ENCODE measurements around the gene GLOD4. TPM values are rescaled to one million over a fixed set of nuclear protein-coding genes. Genes with fewer than 3 reads are reported as not detected.
"Not testable (repeated sequence)": the region's sequence is repeated elsewhere in the genome, so short reads cannot be mapped to it uniquely, and the experiment has no call there.

GLOD4 gene
- total RNA-seq, 1 donor from 2014 or later: 84.8 TPM

DNA sequence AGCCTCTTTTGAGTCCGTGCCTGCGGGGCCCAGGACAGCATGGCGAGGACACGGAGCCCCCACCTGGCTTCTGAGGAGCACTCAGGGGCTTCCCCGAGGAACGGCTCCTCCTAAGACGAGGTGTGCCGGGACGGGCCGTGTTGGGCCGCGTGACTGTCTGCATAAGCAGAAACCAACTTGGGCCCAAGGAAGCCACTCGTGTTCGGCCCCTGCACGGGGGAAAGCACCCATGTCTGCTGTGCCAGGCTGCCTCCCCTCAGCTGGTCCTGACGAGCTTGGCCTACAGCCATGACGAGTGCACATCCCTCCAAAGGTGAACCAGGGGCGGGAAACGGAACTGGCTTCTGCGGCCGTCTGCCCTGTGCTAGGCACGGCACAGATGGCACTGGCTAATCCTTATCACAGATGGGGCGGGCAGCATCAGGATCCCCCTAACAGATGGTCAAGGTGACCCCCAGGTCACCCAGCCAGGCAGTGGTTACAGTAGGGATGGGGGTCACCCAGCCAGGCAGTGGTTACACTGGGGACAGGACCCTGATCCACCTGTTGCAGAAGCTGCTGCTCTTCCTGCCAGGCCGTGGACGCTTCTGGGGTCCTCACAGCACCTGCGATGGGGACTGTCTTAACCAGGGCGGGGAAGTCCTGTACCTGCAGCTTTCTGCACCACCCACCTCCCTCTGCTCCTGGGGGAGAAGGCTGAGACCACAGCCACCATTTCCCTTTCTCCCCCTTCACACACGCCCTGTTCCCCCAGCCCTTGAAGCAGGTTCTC lies 25.6 kb upstream of the GLOD4 start:
- H3K27me3 Mint-ChIP-seq (ENCODE audit: low read depth): no peaks in the 10 kb centered on the region
- no peaks in the 10 kb centered on the region for H3K4me1 Mint-ChIP-seq (ENCODE audit: low read depth)
- DNase-seq (ENCODE audit: low spot score): no peak
- H3K36me3 Mint-ChIP-seq (ENCODE audit: low read depth): no peaks in the 10 kb centered on the region
- H3K4me3 Mint-ChIP-seq (ENCODE audit: low read depth): no peak overlapping the region
- H3K27ac Mint-ChIP-seq: no peak overlapping the region
- no peaks in the 10 kb centered on the region for H3K9me3 Mint-ChIP-seq
- intact Hi-C loops (cut with micrococcal nuclease): no loop called here

DNA sequence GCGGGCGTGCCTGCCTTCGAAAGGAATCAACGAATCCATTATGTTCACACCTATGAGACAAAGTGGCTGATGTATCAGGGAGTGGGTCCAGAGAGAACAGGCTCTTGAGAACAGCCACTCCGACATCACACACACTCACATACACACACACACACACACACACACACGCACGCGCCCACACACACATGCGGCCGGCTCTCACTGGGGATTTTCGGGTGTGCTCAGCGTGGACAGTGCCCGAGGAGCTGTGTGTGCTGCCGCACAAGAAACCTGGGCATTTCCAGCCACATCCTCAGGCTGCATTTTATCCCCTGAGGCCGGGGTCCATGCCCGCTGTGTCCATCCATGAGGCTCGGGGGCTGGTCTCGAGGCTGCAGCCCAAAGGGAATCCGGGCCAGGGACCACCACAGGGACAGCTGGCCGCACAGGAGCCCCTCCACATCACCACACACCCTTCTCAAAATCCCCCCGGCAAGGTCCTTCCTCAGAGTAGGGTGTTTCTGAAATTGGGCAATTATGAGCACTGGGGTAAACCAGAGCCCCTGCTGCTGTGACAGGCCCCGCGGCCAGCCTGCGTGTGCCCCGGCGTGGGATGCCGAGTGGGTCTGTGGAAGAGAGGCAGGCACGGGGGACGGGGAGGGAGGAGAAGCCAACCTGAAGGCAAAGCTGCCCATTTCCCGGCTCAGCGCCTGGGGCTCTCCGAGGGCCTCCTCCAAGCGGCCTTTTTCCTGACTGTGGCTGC lies 24.9 kb upstream of the GLOD4 start:
- no peaks in the 10 kb centered on the region for H3K4me1 Mint-ChIP-seq (ENCODE audit: low read depth)
- no peaks in the 10 kb centered on the region for H3K27me3 Mint-ChIP-seq (ENCODE audit: low read depth)
- DNase-seq (ENCODE audit: low spot score): no peak
- no peak overlapping the region for H3K4me3 Mint-ChIP-seq (ENCODE audit: low read depth)
- H3K9me3 Mint-ChIP-seq: no peaks in the 10 kb centered on the region
- H3K36me3 Mint-ChIP-seq (ENCODE audit: low read depth): no peaks in the 10 kb centered on the region
- H3K27ac Mint-ChIP-seq: no peak overlapping the region
- intact Hi-C loops (cut with micrococcal nuclease): no loop called here

- Mint-ChIP-seq H3K36me3 (ENCODE audit: low read depth) (no peaks in the 10 kb centered on the region), H3K4me1 (ENCODE audit: low read depth) (no peaks in the 10 kb centered on the region), H3K4me3 (ENCODE audit: low read depth) (no peak overlapping the region), H3K9me3 (no peaks in the 10 kb centered on the region), H3K27me3 (ENCODE audit: low read depth) (no peaks in the 10 kb centered on the region), H3K27ac (no peak overlapping the region)
- intact Hi-C loops (cut with micrococcal nuclease): no loop called here
- no peak for DNase-seq (ENCODE audit: low spot score)
Observed at GRCh38 chr17:806346-806745, 24.3 kb upstream of the GLOD4 start.

- DNase-seq (ENCODE audit: low spot score); H3K36me3 Mint-ChIP-seq (ENCODE audit: low read depth); H3K9me3 Mint-ChIP-seq; H3K4me1 Mint-ChIP-seq (ENCODE audit: low read depth); H3K4me3 Mint-ChIP-seq (ENCODE audit: low read depth); intact Hi-C loops (cut with micrococcal nuclease); H3K27ac Mint-ChIP-seq; H3K27me3 Mint-ChIP-seq (ENCODE audit: low read depth): not testable (repeated sequence)
Observed at GRCh38 chr17:805886-806285, 23.8 kb upstream of the GLOD4 start.

DNA sequence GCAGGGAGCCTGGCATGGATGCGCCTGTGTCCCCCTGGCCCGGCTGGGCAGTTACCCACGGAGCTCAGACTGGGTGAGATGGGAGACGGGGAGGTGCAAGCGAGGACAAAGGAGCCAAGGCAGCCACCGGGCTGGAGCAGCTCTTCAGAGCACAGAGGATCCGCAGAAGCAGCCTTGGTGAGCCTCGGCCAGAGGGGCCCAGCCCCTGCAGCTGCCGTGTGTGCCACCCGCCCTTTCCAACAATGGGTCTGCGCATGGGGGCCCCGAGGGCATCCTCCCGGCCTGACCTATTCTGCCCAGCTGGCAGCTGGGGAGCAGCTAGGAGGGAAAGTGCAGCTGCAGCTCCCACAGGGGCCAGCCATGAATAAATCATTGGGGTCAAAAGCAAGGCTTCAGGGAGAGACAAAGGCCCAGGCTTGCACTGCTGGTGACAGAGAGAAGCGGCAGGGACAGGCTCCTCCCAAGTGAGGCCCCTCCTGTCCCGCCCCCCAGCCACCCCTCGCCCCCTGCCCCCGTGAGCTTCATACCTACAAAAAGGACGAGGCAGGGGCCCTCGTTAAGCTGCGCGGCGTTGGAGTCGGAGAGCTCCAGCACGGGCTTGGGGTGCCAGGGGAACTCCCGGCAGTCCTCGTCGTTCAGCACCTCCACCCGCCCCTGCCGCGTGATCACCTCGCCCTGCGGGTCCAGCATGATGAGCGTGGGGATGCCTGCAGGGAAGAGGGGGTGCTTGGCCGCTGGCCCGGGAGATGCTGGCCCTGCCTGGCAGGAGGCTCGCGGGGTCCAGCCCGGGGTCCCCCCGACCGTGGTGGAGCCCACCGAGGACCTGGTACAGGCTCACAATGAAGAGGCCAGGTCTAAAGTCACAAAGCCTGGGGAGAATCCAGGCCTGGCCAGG lies 22.7 kb upstream of the GLOD4 start:
- Mint-ChIP-seq H3K4me1 (ENCODE audit: low read depth) (no peaks in the 10 kb centered on the region), H3K9me3 (no peaks in the 10 kb centered on the region), H3K4me3 (ENCODE audit: low read depth) (no peak overlapping the region), H3K36me3 (ENCODE audit: low read depth) (no peaks in the 10 kb centered on the region), H3K27ac (no peak overlapping the region), H3K27me3 (ENCODE audit: low read depth) (no peaks in the 10 kb centered on the region)
- no peak for DNase-seq (ENCODE audit: low spot score)
- intact Hi-C loops (cut with micrococcal nuclease): no loop called here

DNA sequence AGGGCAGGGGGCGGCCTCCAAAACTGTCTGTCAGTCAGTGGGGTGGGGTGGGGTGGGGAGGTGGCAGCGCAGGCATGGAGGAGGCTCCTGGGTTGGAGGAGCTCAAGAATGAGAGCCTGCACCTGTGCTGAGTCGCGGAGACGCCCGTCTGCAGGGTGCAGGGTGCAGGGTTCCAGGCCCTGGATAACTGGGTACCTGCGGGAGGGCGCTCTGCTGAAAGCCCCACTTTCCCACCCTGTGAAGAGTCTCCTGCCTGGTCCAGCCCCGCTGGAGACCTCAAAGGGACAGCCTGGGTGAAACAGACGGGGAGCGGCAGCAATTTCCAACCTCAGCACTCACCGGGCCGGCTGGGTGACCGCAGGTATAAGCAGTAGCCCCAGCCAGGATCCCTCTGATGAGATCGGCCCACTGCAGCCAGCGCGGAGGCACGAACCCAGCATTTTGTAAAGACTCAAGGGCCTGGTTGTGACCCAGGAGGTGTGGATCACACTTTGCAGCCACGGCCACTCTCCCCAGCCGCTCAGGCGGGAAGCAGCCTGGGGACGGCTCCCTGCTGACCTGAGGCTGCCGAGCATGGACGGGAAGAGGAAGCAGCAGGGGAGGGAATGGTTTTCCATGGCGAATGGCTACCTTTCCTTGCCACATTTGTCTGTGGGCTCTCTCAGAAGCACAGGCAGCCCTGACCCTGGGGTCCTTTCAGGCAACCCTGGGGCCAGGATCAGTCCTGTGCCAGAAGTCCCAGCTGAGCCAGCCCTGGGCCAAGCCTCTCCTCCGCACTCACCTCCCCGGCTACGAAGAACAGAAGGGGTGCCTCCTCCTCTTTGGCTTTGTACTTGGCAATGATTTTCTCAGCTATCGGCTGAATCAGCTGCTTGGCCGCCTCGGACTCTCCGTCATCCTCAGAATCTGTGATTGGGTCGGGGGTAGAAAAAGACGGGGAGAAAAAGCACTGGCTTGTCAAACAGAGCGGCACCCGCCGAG lies 21.1 kb upstream of the GLOD4 start:
- H3K4me1 Mint-ChIP-seq (ENCODE audit: low read depth): no peaks in the 10 kb centered on the region
- H3K36me3 Mint-ChIP-seq (ENCODE audit: low read depth): no peaks in the 10 kb centered on the region
- no peaks in the 10 kb centered on the region for H3K9me3 Mint-ChIP-seq
- no peaks in the 10 kb centered on the region for H3K27me3 Mint-ChIP-seq (ENCODE audit: low read depth)
- no peak for DNase-seq (ENCODE audit: low spot score)
- intact Hi-C loops (cut with micrococcal nuclease): no loop called here
- no peak overlapping the region for H3K4me3 Mint-ChIP-seq (ENCODE audit: low read depth)
- no peak overlapping the region for H3K27ac Mint-ChIP-seq

DNA sequence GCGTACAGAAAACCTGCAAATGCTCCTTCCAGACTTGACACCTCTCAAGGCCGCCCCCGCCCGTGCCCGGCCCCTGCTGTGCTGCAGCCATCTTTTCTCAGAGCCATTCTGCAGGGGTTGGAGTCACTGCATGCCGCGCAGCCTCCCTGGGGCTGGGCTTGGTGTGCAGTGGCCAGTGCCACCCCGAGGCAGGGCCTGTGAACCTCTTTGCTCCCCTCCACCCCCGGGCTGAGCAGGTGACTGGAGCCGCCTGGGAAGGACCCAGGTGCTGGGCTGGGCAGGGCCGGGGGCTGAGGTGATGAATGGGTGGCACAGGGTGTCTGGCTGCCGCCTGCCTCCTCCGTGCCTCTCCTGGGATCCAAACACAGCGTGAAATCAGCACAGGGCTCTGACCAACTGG lies 20.4 kb upstream of the GLOD4 start:
- H3K4me3 Mint-ChIP-seq (ENCODE audit: low read depth): no peak overlapping the region
- no peaks in the 10 kb centered on the region for H3K4me1 Mint-ChIP-seq (ENCODE audit: low read depth)
- no peaks in the 10 kb centered on the region for H3K36me3 Mint-ChIP-seq (ENCODE audit: low read depth)
- DNase-seq (ENCODE audit: low spot score): no peak
- H3K27ac Mint-ChIP-seq: no peak overlapping the region
- intact Hi-C loops (cut with micrococcal nuclease): no loop called here
- no peaks in the 10 kb centered on the region for H3K27me3 Mint-ChIP-seq (ENCODE audit: low read depth)
- H3K9me3 Mint-ChIP-seq: no peaks in the 10 kb centered on the region

GRCh38 chr17:801660-802059 lies 19.6 kb upstream of the GLOD4 start:
- no peak overlapping the region for H3K27ac Mint-ChIP-seq
- H3K27me3 Mint-ChIP-seq (ENCODE audit: low read depth): no peaks in the 10 kb centered on the region
- H3K9me3 Mint-ChIP-seq: no peaks in the 10 kb centered on the region
- no peak for DNase-seq (ENCODE audit: low spot score)
- no peaks in the 10 kb centered on the region for H3K4me1 Mint-ChIP-seq (ENCODE audit: low read depth)
- no peaks in the 10 kb centered on the region for H3K36me3 Mint-ChIP-seq (ENCODE audit: low read depth)
- H3K4me3 Mint-ChIP-seq (ENCODE audit: low read depth): no peak overlapping the region
- intact Hi-C loops (cut with micrococcal nuclease): no loop called here

DNA sequence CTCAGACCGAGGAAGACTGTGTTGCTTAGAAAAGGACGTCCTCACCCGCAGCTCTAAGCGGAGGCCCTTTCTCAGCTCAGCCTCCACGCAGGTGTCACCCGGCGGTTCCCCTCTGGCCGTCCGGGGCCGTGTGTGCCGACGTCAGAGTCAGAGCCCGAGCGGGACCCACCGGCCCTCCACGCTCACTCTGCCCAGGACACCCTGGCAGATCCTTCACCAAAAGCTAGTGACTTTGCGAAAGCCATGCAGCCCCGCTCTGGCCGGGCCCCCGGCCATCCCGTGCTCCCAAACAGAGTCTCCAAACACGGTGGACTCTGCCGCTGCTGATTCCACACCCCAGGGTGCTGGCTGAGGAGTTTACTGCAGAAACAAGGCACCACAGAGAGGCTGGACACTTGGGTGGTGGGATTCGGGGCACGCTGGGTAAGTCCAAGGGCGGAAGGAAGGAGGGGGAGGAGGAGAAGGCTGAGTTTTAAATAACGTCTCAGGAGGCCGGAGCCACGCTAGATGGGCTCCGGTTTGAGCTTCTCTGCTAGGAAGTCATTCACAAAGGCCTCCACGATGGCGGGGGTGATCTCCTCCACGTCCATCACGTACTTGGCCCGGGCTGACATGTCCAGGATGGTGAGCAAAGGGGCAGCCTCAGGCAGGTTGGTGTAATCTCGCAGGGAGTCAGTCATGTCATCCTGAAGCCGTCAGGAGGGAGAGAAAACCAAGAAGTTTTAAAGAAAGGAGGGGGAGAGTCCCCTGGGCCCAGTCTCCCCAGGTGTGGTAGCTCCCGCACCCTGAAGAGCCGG lies 18.6 kb upstream of the GLOD4 start:
- no peaks in the 10 kb centered on the region for H3K36me3 Mint-ChIP-seq (ENCODE audit: low read depth)
- H3K4me1 Mint-ChIP-seq (ENCODE audit: low read depth): no peaks in the 10 kb centered on the region
- DNase-seq (ENCODE audit: low spot score): no peak
- H3K4me3 Mint-ChIP-seq (ENCODE audit: low read depth): no peak overlapping the region
- H3K9me3 Mint-ChIP-seq: no peaks in the 10 kb centered on the region
- intact Hi-C loops (cut with micrococcal nuclease): no loop called here
- no peak overlapping the region for H3K27ac Mint-ChIP-seq
- H3K27me3 Mint-ChIP-seq (ENCODE audit: low read depth): no peaks in the 10 kb centered on the region

DNA sequence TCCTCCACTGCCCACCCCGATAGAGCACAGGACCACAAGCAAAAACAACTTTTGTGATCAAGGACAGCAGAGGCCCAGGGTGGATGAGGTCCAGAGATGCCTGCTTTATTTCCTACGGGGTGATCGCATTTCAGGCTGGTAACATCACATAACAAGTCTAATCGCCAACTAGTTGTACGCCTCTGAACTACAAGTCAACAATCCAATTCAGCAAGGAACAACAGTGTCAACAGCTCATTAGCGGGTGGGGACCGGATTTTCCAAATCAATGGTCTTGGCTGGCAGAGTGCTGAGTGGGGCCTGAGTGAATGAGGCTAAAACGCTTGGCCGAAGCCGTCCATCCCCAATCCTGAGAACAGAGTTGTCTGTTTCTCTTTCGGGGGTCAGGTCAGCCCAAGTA lies 17.2 kb upstream of the GLOD4 start:
- Mint-ChIP-seq H3K27me3 (ENCODE audit: low read depth) (no peaks in the 10 kb centered on the region), H3K9me3 (no peaks in the 10 kb centered on the region), H3K4me3 (ENCODE audit: low read depth) (no peak overlapping the region), H3K27ac (no peak overlapping the region), H3K4me1 (ENCODE audit: low read depth) (peaks cover 4% of the 10 kb centered on the region), H3K36me3 (ENCODE audit: low read depth) (no peaks in the 10 kb centered on the region)
- DNase-seq (ENCODE audit: low spot score): no peak
- intact Hi-C loops (cut with micrococcal nuclease): no loop called here

DNA sequence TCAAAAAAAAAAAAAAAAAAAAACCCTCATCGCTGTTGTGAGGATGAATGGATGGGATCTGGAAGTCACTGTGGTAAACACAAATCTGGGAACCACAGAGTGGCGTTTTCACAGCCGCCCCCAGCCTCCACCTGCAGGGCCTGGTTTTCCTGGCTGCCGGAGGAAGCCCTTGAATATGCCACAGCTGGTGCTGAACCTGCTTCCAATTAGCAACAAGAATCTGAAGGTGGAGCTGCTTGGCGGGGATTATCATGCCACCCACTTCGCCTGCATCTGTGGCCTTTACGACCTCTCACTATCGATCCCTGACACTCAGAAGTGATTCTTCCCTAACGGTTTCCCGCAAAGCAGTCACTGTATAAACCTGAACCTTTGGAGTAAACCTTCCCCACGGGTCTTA lies 16.2 kb upstream of the GLOD4 start:
- Mint-ChIP-seq H3K4me1 (ENCODE audit: low read depth) (peaks cover 4% of the 10 kb centered on the region), H3K9me3 (no peaks in the 10 kb centered on the region), H3K27ac (no peak overlapping the region), H3K4me3 (ENCODE audit: low read depth) (no peak overlapping the region), H3K27me3 (ENCODE audit: low read depth) (no peaks in the 10 kb centered on the region), H3K36me3 (ENCODE audit: low read depth) (no peaks in the 10 kb centered on the region)
- no peak for DNase-seq (ENCODE audit: low spot score)
- intact Hi-C loops (cut with micrococcal nuclease): no loop called here

Data from activated T-helper 2 cell treated with anti-CD3 and anti-CD28 coated beads, Interferon-gamma antibody, Interleukin-2, Interleukin-4, amounts not matched to agents 10 μg/mL and 5 μg/mL and 100 μg/mL, durations not matched to agents 14 hours and 24 hours and 36 hours (primary cell).